Adrenal gland (tissue), 12 donors: ENCODE data around the gene TNS3. TPM values are rescaled to one million over a fixed set of nuclear protein-coding genes. Genes with fewer than 3 reads are reported as not detected.

Source experiments
- DNase-seq, 7 donors: peaks; one replicate each; pipeline ENCODE4 v3.0.0-alpha.2; 2019 to 2020
- H3K27ac ChIP-seq, 5 donors: fragments of 200-600 bp; sonication (generic) in 4 of 5; 1 replicate in 3 of 5; 2 replicates in 2 of 5; pipeline versions ENCODE4 v1.5.1 to v1.8.0; 2016 to 2020; ENCODE audit warnings: mild to moderate bottlenecking in 1 of 5
- H3K27me3 ChIP-seq: fragments of 200-600 bp; 2 replicates; pipeline ENCODE4 v1.8.0; 2021
- H3K36me3 ChIP-seq, 2 donors: fragments of 200-600 bp; replicated peaks in 1 of 2; 1 replicate in 1 of 2; 2 replicates in 1 of 2; pipeline versions ENCODE4 v1.5.1 to v1.8.0; 2018 to 2022
- H3K4me1 ChIP-seq, 2 donors: fragments of 200-600 bp; replicated peaks in 1 of 2; 1 replicate in 1 of 2; 2 replicates in 1 of 2; pipeline versions ENCODE4 v1.5.1 to v1.8.0; 2018 to 2021
- H3K4me3 ChIP-seq, 4 donors: fragments of 200-600 bp; sonication (generic) in 3 of 4; one replicate each; pipeline ENCODE4 v1.5.1; 2016 to 2018
- H3K9me3 ChIP-seq, 3 donors: fragments of 200-600 bp; sonication (generic) in 1 of 3; replicated peaks in 1 of 3; 1 replicate in 2 of 3; 2 replicates in 1 of 3; pipeline versions ENCODE4 v1.5.1 to v1.8.0; 2016 to 2021
- CTCF ChIP-seq, 6 experiments: fragments of 450-650 bp in 4 of 6; fragments of 200-600 bp in 2 of 6; sonication (generic) in 1 of 6; IDR thresholded peaks; 1 replicate in 5 of 6; 2 replicates in 1 of 6; pipeline versions ENCODE4 v1.5.1 to v1.8.0; 2016 to 2021; ENCODE audit warnings: antibody characterized with exemption in 6 of 6, mild to moderate bottlenecking in 2 of 6, moderate library complexity in 1 of 6
- POLR2A ChIP-seq, 2 donors: fragments of 450-650 bp; IDR thresholded peaks; one replicate each; pipeline ENCODE4 v1.6.1; 2017; ENCODE audit warnings: antibody characterized with exemption in 2 of 2, mild to moderate bottlenecking in 2 of 2, moderate library complexity in 1 of 2
- WGBS, 4 donors: extraction: QIAGEN DNeasy Blood & Tissue Kit in 2 of 4; methylation state at CpG; one replicate each; pipeline versions ENCODE4 v1.1.5 to v1.1.7; 2013 to 2017; 5-methylcytosine and 5-hydroxymethylcytosine counted together
- intact Hi-C, 2 donors: fragments of 100-400 bp; cut with DNase I; formaldehyde crosslinking; loops; one replicate each; pipeline versions ENCODE4 v1.14.1 to v1.15.0; 2022 to 2023
- polyA plus RNA-seq, 3 donors: library from polyadenylated mRNA; stranded (reverse); fragments of 200-250 nt in 2 of 3; fragments of 350-450 nt in 1 of 3; fragmentation: Illumina TruSeq in 1 of 3; extraction: RNeasy Lipid Tissue Mini Kit (QIAGEN cat#74804) in 1 of 3; gene quantifications; one replicate each; pipeline ENCODE4 v1.2.3, GENCODE V29; 2013 to 2014
- total RNA-seq, 9 donors: library from RNA; depleted of rRNA in 4 of 9; stranded (reverse); fragments of >200 nt in 4 of 9; fragments of 120-200 nt in 1 of 9; fragmentation: NEBNext Ultra II Directional in 1 of 9; extraction: Animal tissue kit (Norgen Biotek cat#: 25700) in 1 of 9; gene quantifications; one replicate each; pipeline versions ENCODE4 v1.1.0 to v1.2.4, GENCODE V29; 2013 to 2023
- donor health status: healthy with polysubstance abuse.
- donor health status: Bipolar disorder and iron deficiency.
- donor health status: DM: yes; HTN: yes; CAD: no.
- donor health status: DM: no; HTN: no; CAD: no.
- donor health status: DM: no; HTN: no; CAD: no.
- donor health status: DM: yes; HTN: yes; CAD: no.

Gene TNS3
- total and polyA plus RNA-seq, 12 donors = 21.0 to 188 (median 99.8) TPM

GRCh38 chr7:47551668-47552440 is 30.1 kb downstream of the TNS3 start:
- Histone ChIP-seq H3K36me3 (no peaks in the 10 kb centered on the region), H3K4me3 (no peak overlapping the region), H3K27me3 (no peaks in the 10 kb centered on the region), H3K4me1 (peaks cover 0 to 43% of the 10 kb centered on the region in 2 donors), H3K27ac (peak overlapping the region in 2 of 5 donors; percentile 27 to 34), H3K9me3 (no peaks in the 10 kb centered on the region)
- intact Hi-C loops = no loop called here
- no peak for DNase-seq
- WGBS, 4 donors = 79 to 87% (median 82%) methylated on average over 12 of the region's 12 CpGs
- TF ChIP-seq POLR2A (IDR thresholded peaks at IDR 0.05) (no peak), CTCF (IDR thresholded peaks at IDR 0.05) (no peak)

- Histone ChIP-seq H3K27ac (peak overlapping the region in 1 of 5 donors; percentile 27), H3K4me3 (no peak overlapping the region), H3K9me3 (no peaks in the 10 kb centered on the region), H3K4me1 (peaks cover 0 to 35% of the 10 kb centered on the region in 2 donors), H3K27me3 (no peaks in the 10 kb centered on the region), H3K36me3 (no peaks in the 10 kb centered on the region)
- 81 to 93% (median 84%) methylated on average over 4 to 11 of the region's 11 CpGs for WGBS, 4 donors
- intact Hi-C loops = no loop called here
- DNase-seq = no peak
- no peak for TF ChIP-seq POLR2A (IDR thresholded peaks at IDR 0.05)
These were observed 31.0 kb downstream of the TNS3 start for GRCh38 chr7:47550788-47551470.

GRCh38 chr7:47549916-47550315 is 32.0 kb downstream of the TNS3 start:
- intact Hi-C loops = no loop called here
- Histone ChIP-seq H3K4me1 (peaks cover 0 to 32% of the 10 kb centered on the region in 2 donors), H3K36me3 (no peaks in the 10 kb centered on the region), H3K27ac (no peak overlapping the region), H3K9me3 (no peaks in the 10 kb centered on the region), H3K4me3 (no peak overlapping the region), H3K27me3 (no peaks in the 10 kb centered on the region)
- 91 to 98% (median 95%) methylated on average over 6 to 8 of the region's 8 CpGs for WGBS, 4 donors
- no peak for DNase-seq
- TF ChIP-seq CTCF (IDR thresholded peaks at IDR 0.05) (no peak), POLR2A (IDR thresholded peaks at IDR 0.05) (no peak)

GRCh38 chr7:47549397-47549796 is 32.5 kb downstream of the TNS3 start:
- Histone ChIP-seq H3K4me1 (peaks cover 0 to 32% of the 10 kb centered on the region in 2 donors), H3K36me3 (no peaks in the 10 kb centered on the region), H3K27ac (no peak overlapping the region), H3K4me3 (no peak overlapping the region), H3K9me3 (no peaks in the 10 kb centered on the region), H3K27me3 (no peaks in the 10 kb centered on the region)
- no peak for DNase-seq
- TF ChIP-seq CTCF (IDR thresholded peaks at IDR 0.05) = no peak
- TF ChIP-seq POLR2A (IDR thresholded peaks at IDR 0.05) = no peak
- intact Hi-C loops = no loop called here
- 88 to 96% (median 93%) methylated on average over 6 of the region's 6 CpGs for WGBS, 4 donors
